H9 (cell line): Measurements from ENCODE around the gene ZSWIM3. TPM values are rescaled to one million over a fixed set of nuclear protein-coding genes. Genes with fewer than 3 reads are reported as not detected.

Experiments
- DNase-seq: peaks from one replicate; pipeline ENCODE4 v3.0.0-alpha.2; 2017
- H2AFZ ChIP-seq: one replicate; pipeline ENCODE4 v1.6.1; 2013; ENCODE audit warnings: mild to moderate bottlenecking, low read length, control low read depth, moderate library complexity
- H2AK5ac ChIP-seq: 2 replicates; pipeline ENCODE4 v1.6.1; 2013; ENCODE audit warnings: low read length, control low read depth, mixed read lengths; ENCODE audit not compliant: insufficient read length
- H2BK120ac ChIP-seq: one replicate; pipeline ENCODE4 v1.6.1; 2013; ENCODE audit warnings: low read depth, mild to moderate bottlenecking, low read length, control low read depth, inconsistent platforms; ENCODE audit not compliant: poor library complexity, severe bottlenecking
- H2BK12ac ChIP-seq: 2 replicates; pipeline ENCODE4 v1.6.1; 2013; ENCODE audit warnings: low read length, control low read depth, mixed read lengths, low read depth; ENCODE audit not compliant: insufficient read length
- H2BK15ac ChIP-seq: 2 replicates; pipeline ENCODE4 v1.6.1; 2013; ENCODE audit warnings: low read depth, low read length, control low read depth
- H2BK20ac ChIP-seq: one replicate; pipeline ENCODE4 v1.6.1; 2013; ENCODE audit warnings: low read depth, mild to moderate bottlenecking, low read length, control low read depth, inconsistent platforms; ENCODE audit not compliant: poor library complexity, severe bottlenecking
- H2BK5ac ChIP-seq: 2 replicates; pipeline ENCODE4 v1.6.1; 2013; ENCODE audit warnings: low read length, control low read depth, mixed read lengths; ENCODE audit not compliant: insufficient read length
- H3K14ac ChIP-seq: 2 replicates; pipeline ENCODE4 v1.6.1; 2013; ENCODE audit warnings: low read length, control low read depth; ENCODE audit not compliant: insufficient read depth
- H3K18ac ChIP-seq: 2 replicates; pipeline ENCODE4 v1.6.1; 2013; ENCODE audit warnings: low read depth, mild to moderate bottlenecking, mixed read lengths, low read length, control low read depth; ENCODE audit not compliant: insufficient read length
- H3K23ac ChIP-seq: 2 replicates; pipeline ENCODE4 v1.6.1; 2013; ENCODE audit warnings: low read length, control low read depth, mixed read lengths, low read depth; ENCODE audit not compliant: insufficient read length
- H3K23me2 ChIP-seq: 2 replicates; pipeline ENCODE4 v1.6.1; 2013; ENCODE audit warnings: low read depth, mild to moderate bottlenecking, mixed read lengths, low read length, control low read depth; ENCODE audit not compliant: insufficient read length, poor library complexity, severe bottlenecking
- H3K27ac ChIP-seq: 2 replicates; pipeline ENCODE4 v1.5.1; 2013; ENCODE audit warnings: low read length, control low read depth, mixed read lengths, low read depth; ENCODE audit not compliant: insufficient read length
- H3K27me3 ChIP-seq: 2 replicates; pipeline ENCODE4 v1.6.1; 2013; ENCODE audit warnings: low read length, control low read depth, inconsistent platforms; ENCODE audit not compliant: insufficient read depth
- H3K4ac ChIP-seq: 2 replicates; pipeline ENCODE4 v1.6.1; 2013; ENCODE audit warnings: low read depth, mild to moderate bottlenecking, control low read depth, inconsistent platforms, low read length, moderate library complexity
- H3K4me1 ChIP-seq: 2 replicates; pipeline ENCODE4 v1.6.1; 2013; ENCODE audit warnings: low read length, control low read depth, inconsistent platforms; ENCODE audit not compliant: insufficient read depth
- H3K4me2 ChIP-seq: 2 replicates; pipeline ENCODE4 v1.6.1; 2013; ENCODE audit warnings: low read length, control low read depth, mixed read lengths; ENCODE audit not compliant: insufficient read length, insufficient read depth
- H3K56ac ChIP-seq: 2 replicates; pipeline ENCODE4 v1.6.1; 2013; ENCODE audit warnings: low read depth, mild to moderate bottlenecking, mixed read lengths, low read length, control low read depth; ENCODE audit not compliant: insufficient read length
- H3K79me1 ChIP-seq: 2 replicates; pipeline ENCODE4 v1.6.1; 2013; ENCODE audit warnings: low read depth, mild to moderate bottlenecking, moderate library complexity, low read length, control low read depth, inconsistent platforms; ENCODE audit not compliant: insufficient read depth, poor library complexity, severe bottlenecking
- H3K79me2 ChIP-seq: 2 replicates; pipeline ENCODE4 v1.6.1; 2013; ENCODE audit warnings: low read length, control low read depth, inconsistent platforms; ENCODE audit not compliant: insufficient read depth
- H3K9ac ChIP-seq: 2 replicates; pipeline ENCODE4 v1.6.1; 2013; ENCODE audit warnings: low read length, control low read depth, mixed read lengths; ENCODE audit not compliant: insufficient read length; ENCODE audit errors: extremely low read depth
- H3K9me3 ChIP-seq: one replicate; pipeline ENCODE4 v1.6.1; 2013; ENCODE audit warnings: low read depth, low read length, inconsistent platforms; ENCODE audit not compliant: control insufficient read depth
- H3T11ph ChIP-seq: one replicate; pipeline ENCODE4 v1.6.1; 2013; ENCODE audit warnings: mild to moderate bottlenecking, low read length, control low read depth, inconsistent platforms
- H4K20me1 ChIP-seq: one replicate; pipeline ENCODE4 v1.6.1; 2013; ENCODE audit not compliant: control insufficient read depth, insufficient read length, insufficient read depth
- H4K5ac ChIP-seq: 2 replicates; pipeline ENCODE4 v1.6.1; 2013; ENCODE audit warnings: low read depth, mild to moderate bottlenecking, mixed read lengths, low read length, control low read depth; ENCODE audit not compliant: insufficient read length
- H4K8ac ChIP-seq: replicated peaks from 2 replicates; pipeline ENCODE4 v1.6.1; 2013; ENCODE audit warnings: low read length, control low read depth, mixed read lengths, low read depth; ENCODE audit not compliant: insufficient read length
- H4K91ac ChIP-seq: 2 replicates; pipeline ENCODE4 v1.6.1; 2013; ENCODE audit warnings: low read depth, mild to moderate bottlenecking, moderate library complexity, mixed read lengths, low read length, control low read depth; ENCODE audit not compliant: insufficient read length
- H3K27ac Mint-ChIP-seq, 3 experiments: 2 replicates in 2 of 3; 3 replicates in 1 of 3; pipeline ENCODE4 v1.8.0; 2020 to 2021; ENCODE audit warnings: mixed read lengths in 3 of 3, mild to moderate bottlenecking in 1 of 3, moderate library complexity in 1 of 3
- H3K27me3 Mint-ChIP-seq: 2 replicates; pipeline ENCODE4 v1.8.0; 2021; ENCODE audit warnings: low read depth, mild to moderate bottlenecking, moderate library complexity, mixed read lengths
- H3K36me3 Mint-ChIP-seq, 3 experiments: 2 replicates in 2 of 3; 3 replicates in 1 of 3; pipeline ENCODE4 v1.8.0; 2020 to 2021; ENCODE audit warnings: low read depth in 3 of 3, mixed read lengths in 3 of 3; ENCODE audit not compliant: insufficient read depth in 1 of 3
- H3K4me1 Mint-ChIP-seq, 2 experiments: 2 replicates each; pipeline ENCODE4 v1.8.0; 2020; ENCODE audit warnings: mixed read lengths in 2 of 2
- H3K4me3 Mint-ChIP-seq, 2 experiments: 2 replicates in 1 of 2; 3 replicates in 1 of 2; pipeline ENCODE4 v1.8.0; 2020 to 2021; ENCODE audit warnings: mild to moderate bottlenecking in 2 of 2, mixed read lengths in 2 of 2, moderate library complexity in 1 of 2
- H3K9me3 Mint-ChIP-seq, 2 experiments: 2 replicates in 1 of 2; 3 replicates in 1 of 2; pipeline ENCODE4 v1.8.0; 2020; ENCODE audit warnings: mild to moderate bottlenecking in 2 of 2, mixed read lengths in 2 of 2, moderate library complexity in 1 of 2
- WGBS: extraction: QIAGEN DNeasy Blood & Tissue Kit; methylation state at CpG from one replicate; pipeline ENCODE4 v1.1.7; 2013; ENCODE audit warnings: missing lambda C conversion rate, low lambda C conversion rate, mixed read lengths; ENCODE audit not compliant: insufficient read length; ENCODE audit errors: extremely low coverage; 5-methylcytosine and 5-hydroxymethylcytosine counted together
- total RNA-seq: library from RNA; stranded (reverse); gene quantifications from 2 replicates; pipeline ENCODE4 v1.2.1, GENCODE V29; 2021
- TF ChIP-seq, protein P1 (sequence below): fragments of 200-600 bp; sonication (generic); conservative IDR thresholded peaks from 3 replicates; pipeline ENCODE4 v1.8.0; 2021; ENCODE audit warnings: antibody characterized with exemption, mild to moderate bottlenecking

Gene ZSWIM3
- total RNA-seq, 1 experiment from 2014 or later: 8.0 TPM

DNA sequence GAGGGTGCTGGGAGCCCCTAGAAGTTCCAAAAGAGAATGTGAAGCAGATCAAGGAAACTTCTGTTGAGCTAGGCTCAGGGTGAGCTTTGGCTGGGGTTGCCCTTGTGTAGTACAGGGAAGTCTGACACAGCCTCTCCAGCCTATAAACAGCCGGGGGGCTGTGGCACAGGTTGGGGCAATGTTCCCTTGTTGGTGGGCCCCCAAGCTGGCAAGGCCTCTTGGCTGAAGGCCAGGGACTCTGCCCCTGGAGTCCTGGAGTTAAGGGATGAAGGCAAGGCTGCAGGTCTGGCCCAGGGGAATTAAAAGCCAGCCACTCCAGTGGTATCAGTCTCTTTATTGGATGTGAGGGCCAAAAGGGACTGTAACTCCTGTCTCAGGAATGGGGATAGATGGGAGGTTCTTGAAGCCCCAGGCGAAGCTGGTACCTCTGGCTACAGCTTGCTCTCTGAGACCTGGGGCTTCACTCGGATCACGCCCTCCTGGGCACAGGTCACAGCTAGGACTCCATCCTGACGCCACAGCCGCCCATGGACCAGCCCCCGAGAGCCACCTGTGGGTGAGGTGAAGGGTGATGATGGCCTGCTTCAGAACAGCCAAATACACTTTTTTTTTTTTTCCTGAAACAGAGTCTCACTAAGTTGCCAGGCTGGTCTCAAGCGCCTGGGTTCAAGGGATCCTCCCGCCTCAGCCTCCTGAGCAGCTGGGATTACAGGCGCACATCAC is 15.8 kb upstream of the ZSWIM3 start:
- H3K23ac ChIP-seq: no peak overlapping the region
- WGBS: no CpG with 5 or more reads among the region's 10 CpGs

More for the DNA sequence above, 15.8 kb upstream of the ZSWIM3 start:
- no peak overlapping the region for H4K8ac ChIP-seq
- H3T11ph ChIP-seq: no peak overlapping the region
- no peak overlapping the region for H2BK12ac ChIP-seq
- no peaks in the 10 kb centered on the region for H3K9me3 Mint-ChIP-seq
- no peak overlapping the region for H3K56ac ChIP-seq
- H3K23me2 ChIP-seq: peaks cover 3% of the 10 kb centered on the region
- H3K36me3 Mint-ChIP-seq: peaks cover 5 to 64% (median 48%) of the 10 kb centered on the region in 3 experiments
- no peak overlapping the region for H3K18ac ChIP-seq
- no peak overlapping the region for H3K9ac ChIP-seq
- no peaks in the 10 kb centered on the region for H3K27me3 Mint-ChIP-seq
- no peak overlapping the region for H2BK5ac ChIP-seq
- no peaks in the 10 kb centered on the region for H3K27me3 ChIP-seq
- H2AK5ac ChIP-seq: no peak overlapping the region
- no peaks in the 10 kb centered on the region for H3K79me1 ChIP-seq
- H2BK120ac ChIP-seq: no peak overlapping the region
- H3K4me1 Mint-ChIP-seq: no peaks in the 10 kb centered on the region; a peak in 1 of 4 replicates
- no peak overlapping the region for H3K4ac ChIP-seq
- H3K9me3 ChIP-seq: no peaks in the 10 kb centered on the region
- no peak overlapping the region for H3K4me2 ChIP-seq
- no peak overlapping the region for H4K91ac ChIP-seq
- no peak for DNase-seq
- no peaks in the 10 kb centered on the region for H3K4me1 ChIP-seq
- H3K27ac Mint-ChIP-seq: no peak overlapping the region; a peak in 1 of 7 replicates
- H3K27ac ChIP-seq: no peak overlapping the region
- H2BK15ac ChIP-seq: no peak overlapping the region
- H4K20me1 ChIP-seq: no peaks in the 10 kb centered on the region
- H4K5ac ChIP-seq: no peak overlapping the region
- H2BK20ac ChIP-seq: no peak overlapping the region
- H3K79me2 ChIP-seq: no peaks in the 10 kb centered on the region
- no peak overlapping the region for H3K4me3 Mint-ChIP-seq
- H2AFZ ChIP-seq: no peak overlapping the region
- TF ChIP-seq, protein P1, sequence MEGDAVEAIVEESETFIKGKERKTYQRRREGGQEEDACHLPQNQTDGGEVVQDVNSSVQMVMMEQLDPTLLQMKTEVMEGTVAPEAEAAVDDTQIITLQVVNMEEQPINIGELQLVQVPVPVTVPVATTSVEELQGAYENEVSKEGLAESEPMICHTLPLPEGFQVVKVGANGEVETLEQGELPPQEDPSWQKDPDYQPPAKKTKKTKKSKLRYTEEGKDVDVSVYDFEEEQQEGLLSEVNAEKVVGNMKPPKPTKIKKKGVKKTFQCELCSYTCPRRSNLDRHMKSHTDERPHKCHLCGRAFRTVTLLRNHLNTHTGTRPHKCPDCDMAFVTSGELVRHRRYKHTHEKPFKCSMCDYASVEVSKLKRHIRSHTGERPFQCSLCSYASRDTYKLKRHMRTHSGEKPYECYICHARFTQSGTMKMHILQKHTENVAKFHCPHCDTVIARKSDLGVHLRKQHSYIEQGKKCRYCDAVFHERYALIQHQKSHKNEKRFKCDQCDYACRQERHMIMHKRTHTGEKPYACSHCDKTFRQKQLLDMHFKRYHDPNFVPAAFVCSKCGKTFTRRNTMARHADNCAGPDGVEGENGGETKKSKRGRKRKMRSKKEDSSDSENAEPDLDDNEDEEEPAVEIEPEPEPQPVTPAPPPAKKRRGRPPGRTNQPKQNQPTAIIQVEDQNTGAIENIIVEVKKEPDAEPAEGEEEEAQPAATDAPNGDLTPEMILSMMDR: no peak
- H3K14ac ChIP-seq: no peak overlapping the region
